NCI-H2196 (cell line): ENCODE results near the gene WDR5.

Source experiments
- DNase-seq: peaks from one replicate; lab custom pipeline; 2025; ENCODE audit not compliant: unreplicated experiment; lab: John Stamatoyannopoulos, UW

Gene WDR5

DNA sequence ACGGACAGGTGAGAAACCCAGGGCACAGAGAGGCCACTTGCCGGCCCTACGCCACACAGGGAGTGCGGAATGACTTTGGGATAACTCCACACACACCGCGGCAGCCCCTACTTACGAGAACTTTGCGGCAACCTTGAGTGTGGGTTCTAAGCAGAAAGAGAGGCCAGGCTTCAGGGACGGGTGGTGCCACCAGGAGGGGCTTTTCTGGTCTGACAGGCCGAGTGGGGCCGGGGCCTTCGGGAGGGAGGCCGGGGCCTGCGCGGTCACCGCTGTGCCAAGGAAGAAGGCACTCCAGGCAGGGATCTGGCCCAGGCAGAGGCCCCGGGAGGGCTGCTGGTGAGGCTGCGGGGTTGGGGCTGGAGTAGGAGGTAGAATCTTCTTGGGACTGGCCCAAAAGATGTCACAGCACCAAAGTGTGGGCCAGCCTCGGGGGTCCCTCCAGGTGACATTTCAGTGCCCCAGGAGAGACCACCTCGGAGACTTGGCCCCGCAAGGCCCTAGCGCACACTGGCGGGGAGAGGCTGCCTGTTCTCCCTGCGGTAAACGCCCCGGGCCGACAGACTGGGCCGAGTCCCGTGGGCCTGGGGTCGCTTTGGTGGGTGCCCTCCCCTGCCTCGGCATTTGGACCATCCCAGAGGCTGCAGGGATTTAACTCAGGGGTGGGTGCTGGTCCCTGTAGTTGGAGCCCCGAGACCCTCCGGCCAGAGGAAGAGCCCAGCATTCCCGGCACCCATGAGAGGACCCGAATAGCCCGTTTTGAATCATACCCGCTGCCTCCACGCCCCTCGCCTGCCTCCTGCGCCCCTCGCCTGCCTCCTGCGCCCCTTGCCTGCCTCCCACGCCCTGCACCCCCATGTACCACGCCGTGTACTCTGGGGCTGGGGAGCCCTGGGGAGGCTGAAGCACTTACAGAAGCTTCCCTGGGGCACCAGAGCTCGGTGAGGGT is 37.5 kb downstream of the WDR5 start:
- DNase-seq = no peak

DNA sequence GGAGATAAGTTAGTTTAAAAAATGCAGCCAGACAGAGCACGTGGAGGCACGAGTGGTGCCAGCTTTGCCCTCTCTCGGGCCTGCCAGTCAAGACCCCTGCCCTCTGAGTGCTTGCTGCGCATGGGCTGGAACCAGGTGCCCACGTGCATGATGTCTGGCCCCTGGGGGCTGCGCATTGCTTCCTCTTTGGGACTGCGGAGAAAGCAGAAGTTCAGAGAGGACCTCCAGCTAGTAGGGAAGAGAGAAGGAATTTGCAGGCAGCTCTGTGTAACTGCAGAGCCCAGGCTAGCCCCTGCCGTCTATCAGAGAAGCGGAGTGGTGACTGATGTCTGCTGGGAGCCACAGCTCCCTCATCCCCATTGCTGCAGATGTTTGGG is 38.2 kb downstream of the WDR5 start:
- no peak for DNase-seq

DNA sequence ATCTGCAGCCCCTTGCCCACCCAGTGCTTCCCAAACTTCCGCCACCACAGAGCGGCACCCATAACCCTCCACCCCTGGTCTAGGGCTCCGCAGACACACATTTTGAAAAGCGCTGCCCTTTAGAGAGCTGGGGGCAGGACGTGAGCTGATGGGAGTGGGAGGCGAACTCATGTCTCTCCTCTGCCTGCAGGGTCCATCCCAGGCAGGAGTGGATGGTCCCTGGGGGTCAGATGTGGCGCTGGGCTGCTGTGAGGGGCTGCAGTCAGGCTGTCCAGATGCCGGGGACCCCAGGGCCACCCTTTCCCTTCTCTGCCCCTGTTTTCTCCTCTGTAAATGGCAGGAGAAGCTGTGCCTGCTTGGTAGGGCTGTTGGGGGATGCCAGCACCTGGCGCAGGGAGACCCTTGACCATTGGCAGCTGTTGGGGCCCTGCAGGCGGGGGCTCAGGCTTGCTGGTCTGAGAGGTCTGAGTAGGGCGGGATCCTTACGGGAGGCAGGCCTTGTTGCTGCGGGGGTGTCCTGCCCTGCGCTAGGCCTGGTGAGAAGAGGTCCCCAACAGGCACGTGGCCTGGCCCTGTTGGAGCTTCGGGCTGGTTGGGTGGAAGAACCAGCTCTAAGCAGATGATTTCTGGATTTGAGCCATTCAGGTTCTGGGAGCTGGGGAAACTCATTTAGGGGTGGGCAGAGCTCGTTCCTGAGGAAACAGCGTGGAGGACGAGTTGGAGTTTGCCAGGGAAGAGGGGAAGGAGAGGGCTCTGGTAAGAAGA is 38.8 kb downstream of the WDR5 start:
- no peak for DNase-seq

DNA sequence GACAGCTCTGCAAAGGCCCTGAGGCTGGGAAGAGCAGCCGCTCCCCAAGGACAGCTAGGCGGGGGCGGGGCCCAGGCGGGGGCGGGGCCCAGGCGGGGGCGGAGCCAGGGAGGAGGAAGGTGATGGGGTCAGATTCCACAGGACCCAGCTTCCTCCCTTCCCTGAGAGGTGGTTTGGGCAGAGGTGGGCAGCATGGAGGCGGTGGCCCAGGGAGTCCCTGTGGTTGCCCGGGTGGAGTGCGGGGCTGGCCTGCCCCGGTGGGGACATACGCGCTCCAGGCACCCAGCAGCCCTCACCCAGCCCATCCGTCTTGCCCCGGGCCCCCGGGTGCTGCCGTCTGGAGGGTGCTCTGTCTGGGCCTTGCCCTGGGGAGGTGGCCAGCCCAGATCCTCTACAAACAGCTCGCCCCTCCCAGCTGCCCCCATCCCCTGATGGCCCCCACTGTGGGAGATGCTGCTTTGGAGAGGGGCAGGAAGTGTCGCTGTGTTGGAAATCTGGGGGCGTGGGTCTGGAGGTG is 39.5 kb downstream of the WDR5 start:
- DNase-seq = no peak

DNA sequence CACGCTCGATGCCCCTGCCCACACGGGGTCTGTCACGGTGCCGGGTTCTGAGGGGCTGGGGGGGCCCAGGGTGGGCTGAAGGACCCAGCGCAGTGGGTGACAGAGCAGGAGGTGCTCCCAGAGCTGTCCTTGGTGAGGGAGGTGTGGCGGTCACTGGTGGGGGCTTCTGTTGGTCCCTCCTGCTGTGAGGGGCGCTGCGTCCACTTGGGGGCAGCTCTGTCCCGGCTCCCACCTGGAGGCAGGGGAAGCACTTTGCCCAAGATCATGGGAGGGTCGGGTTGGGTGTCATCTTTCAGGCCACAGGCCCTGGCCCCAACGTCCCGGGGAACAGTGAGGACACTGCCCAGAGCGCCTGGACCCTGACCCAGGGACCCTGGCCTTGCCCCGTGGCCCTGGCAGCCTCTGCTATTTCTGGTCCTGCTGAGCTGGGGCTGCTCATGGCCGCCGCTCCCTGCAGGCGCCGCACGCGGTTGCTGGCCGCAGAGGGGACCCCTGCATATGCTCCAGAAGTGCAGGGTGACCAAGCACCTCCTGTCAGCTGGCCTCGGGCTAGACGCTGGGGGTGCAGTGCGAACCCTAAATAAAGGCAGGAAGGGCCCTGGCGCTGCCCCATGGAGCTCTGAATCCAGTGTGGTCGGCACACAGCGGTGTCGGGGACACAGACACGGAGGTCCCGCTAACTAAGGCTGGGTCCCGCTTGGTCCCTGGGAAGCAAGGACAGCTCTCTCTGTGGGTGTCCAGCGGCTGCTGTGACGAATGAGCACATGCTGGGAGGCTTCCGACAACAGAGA is 40.1 kb downstream of the WDR5 start:
- no peak for DNase-seq

DNA sequence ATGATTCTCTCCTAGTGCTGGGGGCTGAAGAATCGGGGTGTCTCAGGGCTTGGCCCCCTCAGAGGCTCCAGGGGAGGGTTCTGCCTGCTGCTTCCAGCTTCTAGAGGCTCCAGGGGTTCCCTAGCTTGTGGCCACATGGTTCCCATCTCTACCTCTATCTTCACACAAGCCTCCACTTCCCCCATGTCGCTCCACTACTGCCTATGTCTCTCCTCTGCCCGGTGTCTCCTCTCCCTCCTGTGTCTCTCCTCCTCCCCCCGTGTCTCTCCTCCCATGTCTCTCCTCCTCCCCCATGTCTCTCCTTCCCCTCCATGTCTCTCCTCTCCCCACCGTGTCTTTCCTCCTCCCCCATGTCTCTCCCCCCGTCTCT is 40.7 kb downstream of the WDR5 start:
- no peak for DNase-seq

DNA sequence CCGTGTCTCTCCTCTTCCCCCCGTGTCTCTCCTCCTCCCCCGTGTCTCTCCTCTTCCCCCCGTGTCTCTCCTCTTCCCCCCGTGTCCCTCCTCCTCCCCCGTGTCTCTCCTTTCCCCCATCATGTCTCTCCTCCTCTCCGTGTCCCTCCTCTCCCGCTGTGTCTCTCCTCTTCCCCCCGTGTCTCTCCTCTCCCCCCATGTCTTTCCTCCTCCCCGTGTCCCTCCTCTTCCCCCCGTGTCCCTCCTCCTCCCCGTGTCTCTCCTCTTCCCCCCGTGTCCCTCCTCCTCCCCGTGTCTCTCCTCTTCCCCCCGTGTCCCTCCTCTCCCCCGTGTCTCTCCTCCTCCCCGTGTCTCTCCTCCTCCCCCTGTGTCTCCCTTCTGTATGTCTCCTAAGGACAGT is 41.3 kb downstream of the WDR5 start:
- no peak for DNase-seq

DNA sequence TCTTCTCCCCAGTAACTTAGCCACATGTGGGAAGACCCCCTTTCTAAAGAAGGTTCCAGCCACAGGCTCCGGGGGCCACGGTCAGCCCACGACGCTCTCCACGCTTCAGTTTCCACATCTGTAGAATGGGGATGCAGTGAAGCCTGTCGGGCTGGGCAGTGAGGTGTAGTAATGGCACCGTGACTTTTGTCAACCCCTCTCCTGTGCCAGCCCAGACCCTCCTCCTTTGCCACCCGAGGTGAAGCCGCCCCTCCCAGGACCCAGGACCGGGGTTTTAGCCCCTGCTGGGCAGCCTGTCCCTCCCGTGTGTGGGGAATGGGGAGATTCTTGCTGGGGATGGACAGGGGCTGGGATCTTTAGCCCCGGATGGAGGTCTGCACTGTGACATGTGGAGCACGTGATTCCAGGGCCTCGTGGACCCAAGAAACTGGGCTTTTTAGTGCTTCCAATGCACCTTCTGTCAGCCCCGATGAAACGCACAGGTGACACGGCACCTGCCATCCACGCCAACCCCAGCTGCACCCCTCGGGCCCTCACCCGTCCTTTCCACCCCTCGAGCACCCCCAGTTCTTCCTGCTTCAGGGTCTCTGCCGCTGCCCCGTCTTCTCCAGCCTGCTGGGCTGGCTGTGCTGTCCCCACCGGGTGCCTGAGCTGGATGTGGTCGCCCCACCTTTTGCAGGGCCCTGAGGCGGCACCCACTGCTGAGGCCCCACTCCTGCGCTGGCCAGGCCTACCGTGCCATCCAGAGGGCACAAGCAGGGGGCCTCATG is 41.9 kb downstream of the WDR5 start:
- DNase-seq = no peak

DNA sequence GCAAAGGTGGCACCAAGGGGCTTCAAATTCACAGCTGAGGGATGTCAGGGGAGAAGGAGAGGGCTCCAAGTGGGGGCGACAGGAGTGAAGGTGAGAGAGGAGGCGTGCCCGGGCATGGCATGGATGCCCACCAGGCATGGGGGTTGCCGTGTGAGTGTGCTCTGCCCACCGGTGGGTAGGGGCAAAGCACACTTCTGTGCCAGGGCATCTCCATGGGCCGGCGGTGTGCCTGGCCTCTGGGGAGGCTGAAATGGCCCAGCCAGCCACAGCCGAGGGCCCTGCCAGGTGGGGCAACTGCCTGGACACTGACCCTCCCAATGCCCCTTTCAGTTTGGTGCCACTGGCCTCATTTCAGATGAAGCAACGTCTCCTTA is 42.5 kb downstream of the WDR5 start:
- no peak for DNase-seq

DNA sequence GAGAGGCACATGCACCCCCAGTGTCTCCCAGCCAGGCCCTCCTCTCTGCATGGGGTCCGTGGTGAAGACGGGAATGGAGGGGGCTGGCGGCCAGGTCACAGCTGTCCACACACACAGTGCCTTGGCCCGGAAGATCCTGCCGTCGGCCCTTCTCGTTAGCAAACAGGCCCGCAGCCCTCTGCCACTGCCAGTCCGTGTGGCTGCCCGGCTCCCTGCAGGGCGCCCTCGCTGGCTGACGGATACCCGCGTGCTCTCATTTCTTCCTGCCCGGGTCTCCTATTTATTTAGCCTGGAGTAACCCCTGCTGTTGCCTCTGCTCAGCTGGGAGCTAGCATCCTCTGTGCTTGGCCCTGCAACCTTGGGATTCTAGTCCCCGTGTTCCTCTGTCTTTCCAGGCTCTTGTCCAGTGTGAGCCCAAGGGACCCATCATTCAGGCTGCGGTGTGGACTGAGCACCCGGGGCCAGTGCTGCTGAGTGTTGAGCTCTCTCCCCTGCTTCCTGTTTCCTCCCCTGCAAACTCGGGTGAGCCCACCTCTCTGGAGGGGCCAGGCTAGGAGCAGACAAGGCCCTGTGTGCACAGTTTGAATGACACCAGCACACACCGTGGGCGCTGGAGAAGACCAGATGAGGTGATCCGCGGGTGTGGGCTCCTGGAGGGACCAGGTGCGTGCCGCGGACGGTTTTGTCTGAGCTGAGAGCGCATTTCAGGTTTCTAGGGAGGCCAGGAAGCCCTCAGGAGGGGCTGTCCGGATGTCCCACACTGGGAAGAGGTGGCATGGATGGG is 43.1 kb downstream of the WDR5 start:
- DNase-seq = no peak

DNA sequence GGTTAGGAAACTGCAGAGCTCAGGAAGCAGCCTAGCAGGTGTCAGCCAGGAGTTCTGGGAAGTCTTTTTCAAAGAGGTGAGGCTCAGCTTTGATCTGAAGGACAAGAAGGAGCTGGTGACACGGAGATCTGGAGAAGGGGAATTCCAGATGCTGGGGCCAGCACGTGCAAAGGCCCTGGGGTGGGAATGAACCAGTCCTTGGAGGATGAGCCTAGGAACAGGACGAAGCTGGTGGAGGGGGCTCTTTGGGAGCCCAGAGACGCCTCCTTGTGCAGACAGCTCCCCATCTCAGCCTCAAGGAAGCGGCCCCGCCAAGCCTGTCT is 43.7 kb downstream of the WDR5 start:
- DNase-seq = no peak

DNA sequence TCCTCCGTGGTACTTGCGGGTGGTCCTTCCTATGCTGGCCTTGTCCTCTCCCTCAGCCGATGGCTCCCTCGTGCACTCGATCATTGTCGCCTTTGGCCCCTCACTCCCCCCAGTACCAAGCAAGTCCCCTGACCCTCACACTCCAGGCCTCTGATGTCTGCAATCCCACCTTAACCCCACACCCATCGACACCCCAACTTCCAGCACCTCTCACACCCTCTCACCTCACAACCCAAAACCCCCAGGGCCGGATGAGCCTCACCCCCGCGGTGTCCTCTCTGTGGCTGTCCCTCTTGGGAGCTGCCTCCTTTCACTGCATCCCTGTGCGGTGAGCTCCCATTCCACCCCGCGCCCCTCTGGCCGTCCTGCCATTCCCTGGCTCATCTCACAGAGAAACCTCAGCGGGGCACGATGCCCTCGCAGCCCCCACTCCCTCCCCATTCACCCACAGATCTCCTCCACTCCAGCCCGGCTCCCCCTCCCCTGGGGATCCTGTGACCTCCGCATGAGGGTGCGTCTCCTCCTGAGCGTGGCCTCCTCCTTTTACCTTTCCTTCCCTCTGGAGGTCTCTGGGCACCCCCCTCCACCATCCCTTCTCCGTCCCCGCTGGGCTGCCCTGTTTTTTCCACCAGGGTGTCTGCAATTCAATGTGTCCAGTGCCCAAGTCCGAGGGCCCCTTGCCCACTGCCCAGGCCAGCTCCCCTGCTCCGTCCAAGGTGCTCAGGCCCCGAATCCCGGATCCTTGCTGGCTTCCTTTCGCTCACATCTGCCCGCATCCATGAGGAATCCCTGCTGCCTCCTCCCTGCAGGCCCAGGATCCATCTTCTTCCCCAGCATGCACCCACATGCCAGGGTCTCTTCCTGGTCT is 44.3 kb downstream of the WDR5 start:
- no peak for DNase-seq

DNA sequence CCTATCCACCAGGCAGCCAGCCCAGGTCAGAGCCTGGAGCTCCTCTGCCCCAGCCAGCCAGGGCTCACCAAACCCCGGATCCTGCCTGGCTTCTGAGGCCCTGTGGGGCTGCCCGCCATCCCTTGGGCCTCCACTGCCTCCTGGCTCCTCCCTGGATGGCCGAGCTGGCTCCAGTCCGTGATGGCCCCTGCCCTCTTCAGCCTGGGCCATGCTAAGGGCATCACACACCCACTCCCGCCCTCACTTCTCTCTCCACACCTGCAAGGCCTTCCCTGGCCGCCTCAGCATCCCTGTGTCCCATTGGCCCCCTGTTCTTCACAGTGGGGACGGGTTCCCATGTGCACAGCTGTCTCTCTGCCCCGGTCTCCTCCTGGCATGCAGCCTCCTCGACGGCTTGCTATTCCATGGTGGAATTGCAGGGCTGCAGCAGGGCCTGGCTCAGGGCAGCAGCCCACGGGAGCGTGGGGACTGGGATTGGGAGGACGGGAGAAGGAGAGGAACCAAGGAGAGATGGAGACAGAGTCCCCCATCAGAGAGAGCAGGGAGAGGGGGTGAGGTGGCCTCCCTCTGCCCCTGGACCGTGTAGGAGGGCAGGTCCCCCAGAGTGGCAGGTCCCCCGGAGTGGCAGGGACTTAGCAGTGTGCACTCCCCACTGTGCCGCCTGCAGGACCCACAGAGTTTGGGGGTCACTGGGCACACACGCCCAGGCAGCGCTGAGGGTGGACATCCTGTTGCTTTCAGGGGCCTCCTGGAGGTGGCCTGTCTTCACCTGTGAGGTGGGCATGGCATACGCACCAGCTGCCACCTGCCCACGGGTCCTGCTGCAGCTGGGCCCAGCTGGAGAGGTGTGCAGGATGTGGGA is 45.1 kb downstream of the WDR5 start:
- no peak for DNase-seq

DNA sequence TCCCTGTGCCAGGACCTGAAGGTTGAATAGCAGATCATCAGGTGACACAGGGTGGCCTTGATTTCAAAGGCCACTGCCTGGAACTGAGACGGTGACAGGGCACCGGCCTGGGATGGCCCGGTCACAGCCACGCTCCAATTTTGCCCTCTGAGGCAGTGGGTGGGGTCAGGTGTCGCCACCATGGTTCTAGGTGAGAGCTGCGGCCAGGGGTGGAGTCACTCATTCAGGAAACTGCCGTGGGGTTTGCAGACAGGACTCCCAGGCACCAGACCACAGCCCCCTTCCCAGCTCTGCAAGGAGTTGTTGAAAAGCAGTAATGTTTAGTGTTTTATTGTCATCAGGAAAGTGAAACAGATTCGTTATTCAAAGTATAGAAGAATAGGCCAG is 45.8 kb downstream of the WDR5 start:
- no peak for DNase-seq

DNA sequence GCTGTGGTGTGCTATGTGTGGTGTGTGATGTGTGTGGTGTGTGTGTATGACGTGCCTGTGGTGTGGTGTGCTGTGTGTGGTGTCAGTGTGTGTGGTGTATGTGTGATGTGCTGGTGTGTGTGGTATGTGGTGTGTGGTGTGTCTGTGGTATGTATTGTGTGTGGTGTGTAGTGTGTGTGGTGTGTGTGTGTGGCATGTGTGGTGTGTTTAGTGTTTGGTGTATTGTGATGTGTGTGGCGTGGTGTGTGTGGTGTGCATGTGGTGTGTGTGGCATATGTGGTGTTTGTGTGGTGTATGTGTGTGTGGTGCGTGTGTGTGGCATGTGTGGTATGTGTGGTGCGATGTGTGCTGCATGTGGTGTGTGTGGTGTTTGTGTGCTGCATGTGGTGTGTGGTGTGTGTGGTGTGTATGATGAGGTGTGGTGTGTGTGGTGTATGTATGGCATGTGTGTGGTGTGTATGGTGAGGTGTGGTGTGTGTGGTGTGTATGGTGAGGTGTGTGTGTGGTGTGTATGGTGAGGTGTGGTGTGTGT is 46.7 kb downstream of the WDR5 start:
- DNase-seq = no peak

DNA sequence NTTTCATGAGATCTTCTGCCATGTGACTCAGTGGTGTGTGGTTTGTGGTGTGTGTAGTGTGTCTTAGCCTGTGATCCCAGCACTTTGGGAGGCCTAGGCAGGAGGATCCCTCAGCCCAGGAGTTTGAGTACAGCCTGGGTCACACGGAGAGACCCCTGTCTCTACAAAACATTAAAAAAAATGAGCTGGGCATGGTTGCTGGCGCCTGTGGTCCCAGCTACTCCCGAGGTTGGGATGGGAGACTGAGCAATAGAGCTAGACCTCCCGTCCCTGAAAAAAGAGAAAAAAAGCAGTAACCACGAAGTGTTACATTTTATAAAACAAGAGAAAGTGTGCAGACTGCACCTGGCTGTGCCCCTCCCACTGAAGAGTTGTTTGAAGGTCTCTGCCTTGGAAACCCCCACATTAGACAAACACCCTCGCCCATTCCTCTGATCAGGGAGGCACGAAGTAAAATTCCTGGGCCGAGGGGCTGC is 49.7 kb downstream of the WDR5 start:
- DNase-seq = no peak

DNA sequence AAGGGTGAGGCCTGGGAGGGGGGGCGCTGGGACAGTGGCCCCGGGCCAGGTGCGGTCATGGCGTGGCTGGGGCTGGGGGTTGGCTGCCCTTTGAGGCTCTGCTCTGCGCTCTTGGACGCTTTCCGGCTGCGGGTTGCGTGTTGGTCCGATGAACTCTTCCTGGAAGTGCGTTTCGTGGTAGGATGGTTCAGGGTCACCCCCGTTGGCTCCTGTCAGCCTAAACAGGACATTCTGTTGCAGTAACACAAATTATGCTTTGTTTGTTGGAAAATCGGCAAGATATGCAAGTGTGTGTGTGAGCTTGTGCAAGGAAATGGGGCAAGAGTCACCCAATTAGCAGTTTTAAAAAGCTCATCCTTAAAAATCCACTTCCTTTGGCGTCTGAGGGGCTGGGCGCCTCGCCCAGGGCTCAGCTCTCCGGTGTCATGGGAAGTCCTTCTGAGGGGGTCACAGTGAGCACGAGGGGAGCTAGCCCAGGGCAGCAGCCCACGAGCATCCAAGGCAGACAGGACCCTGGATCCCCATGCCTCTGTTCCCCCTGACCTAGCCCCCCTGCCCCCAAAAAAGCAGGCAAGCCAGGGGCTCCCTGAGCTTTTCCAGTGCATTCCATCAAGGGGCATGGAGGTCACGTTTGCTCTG is 50.7 kb downstream of the WDR5 start:
- DNase-seq = no peak
